HepG2 (cell line): ENCODE measurements around the gene SLFN12L. TPM values are rescaled to one million over a fixed set of nuclear protein-coding genes. Genes with fewer than 3 reads are reported as not detected.
A peak's percentile ranks its signal among the peaks of the same experiment; 100 is the strongest.

Experiments used
- EP300 ChIP-seq, 3 experiments: sonication (generic) in 1 of 3; formaldehyde crosslinking in 1 of 3; IDR thresholded peaks; 2 replicates each; pipeline versions ENCODE4 v1.5.1 to v1.6.1; 2011 to 2020; ENCODE audit warnings: low read depth in 2 of 3, low read length in 2 of 3, borderline replicate concordance in 1 of 3, improper control_type of control experiment in 1 of 3, mild to moderate bottlenecking in 1 of 3, missing genetic modification reagents in 1 of 3, moderate library complexity in 1 of 3
- GABPB1 ChIP-seq: IDR thresholded peaks from 2 replicates; pipeline ENCODE4 v1.6.1; 2016; ENCODE audit warnings: mild to moderate bottlenecking, missing genetic modification reagents, moderate library complexity, missing compliant biosample characterization
- GMEB1 ChIP-seq: sonication (generic); formaldehyde crosslinking; IDR thresholded peaks from 2 replicates; pipeline ENCODE4 v1.5.1; 2020; ENCODE audit warnings: missing genetic modification reagents, mild to moderate bottlenecking, borderline replicate concordance
- HIC2 ChIP-seq: sonication (generic); formaldehyde crosslinking; IDR thresholded peaks from 2 replicates; pipeline ENCODE4 v1.9.0; 2022; ENCODE audit warnings: low read depth, missing genetic modification reagents
- KAT8 ChIP-seq: IDR thresholded peaks from 2 replicates; pipeline ENCODE4 v1.6.1; 2016; ENCODE audit warnings: missing genetic modification reagents, missing compliant biosample characterization
- PHB2 ChIP-seq: fragments of 450-650 bp; IDR thresholded peaks from 2 replicates; pipeline ENCODE4 v1.6.1; 2018; ENCODE audit not compliant: partially characterized antibody
- SNAPC4 ChIP-seq: sonication (generic); formaldehyde crosslinking; IDR thresholded peaks from 2 replicates; pipeline ENCODE4 v1.4.0; 2020; ENCODE audit warnings: mild to moderate bottlenecking, missing genetic modification reagents
- ZFX ChIP-seq: sonication (generic); formaldehyde crosslinking; IDR thresholded peaks from 2 replicates; pipeline ENCODE4 v1.4.0; 2020; ENCODE audit warnings: mild to moderate bottlenecking, low read depth, missing genetic modification reagents, moderate library complexity
- ZNF414 ChIP-seq: sonication (generic); formaldehyde crosslinking; IDR thresholded peaks from 2 replicates; pipeline ENCODE4 v1.5.0; 2020; ENCODE audit warnings: missing genetic modification reagents
- ZNF430 ChIP-seq: sonication (generic); formaldehyde crosslinking; IDR thresholded peaks from 2 replicates; pipeline ENCODE4 v1.9.0; 2021; ENCODE audit warnings: mild to moderate bottlenecking, missing genetic modification reagents
- ZNF567 ChIP-seq: sonication (generic); formaldehyde crosslinking; IDR thresholded peaks from 2 replicates; pipeline ENCODE4 v1.8.1; 2023; ENCODE audit warnings: mild to moderate bottlenecking, missing genetic modification reagents, borderline replicate concordance
- ZNF607 ChIP-seq: sonication (generic); formaldehyde crosslinking; IDR thresholded peaks from 2 replicates; pipeline ENCODE4 v1.5.1; 2020; ENCODE audit warnings: missing genetic modification reagents, mild to moderate bottlenecking, borderline replicate concordance
- ZNF770 ChIP-seq: sonication (generic); formaldehyde crosslinking; IDR thresholded peaks from 2 replicates; pipeline ENCODE4 v1.5.0; 2020; ENCODE audit warnings: mild to moderate bottlenecking, missing genetic modification reagents
- ZNF777 ChIP-seq: sonication (generic); formaldehyde crosslinking; IDR thresholded peaks from 2 replicates; pipeline ENCODE4 v1.4.0; 2020; ENCODE audit warnings: missing genetic modification reagents
- ZNF841 ChIP-seq: sonication (generic); formaldehyde crosslinking; IDR thresholded peaks from 2 replicates; pipeline ENCODE4 v1.8.1; 2023; ENCODE audit warnings: missing genetic modification reagents, borderline replicate concordance
- polyA plus RNA-seq, 8 experiments: library from polyadenylated mRNA; depleted of rRNA in 3 of 8; stranded (reverse) in 7 of 8; unstranded in 1 of 8; fragments of >200 nt; fragmentation: Illumina TruSeq in 4 of 8; extraction: Trizol in 4 of 8; gene quantifications; 2 replicates each; pipeline versions ENCODE4 v1.2.1 to v1.2.3, GENCODE V29; 2011 to 2016; ENCODE audit warnings: low read depth in 4 of 8, missing spikeins in 1 of 8, mixed read lengths in 1 of 8; ENCODE audit not compliant: insufficient read depth in 1 of 8
- total RNA-seq, 5 experiments: library from RNA; depleted of rRNA; stranded (reverse); fragments of >200 nt; fragmentation: Illumina TruSeq; extraction: Trizol; gene quantifications; 2 replicates each; pipeline ENCODE4 v1.2.3, GENCODE V29; 2016; ENCODE audit warnings: low read depth in 1 of 5

SLFN12L gene
- total and polyA plus RNA-seq, 2 of the 13 experiments (the other 11 are each of a cell fraction or from before 2014, with no cell fraction given) = not detected

- TF ChIP-seq ZNF770 = peak; percentile 33; the same call in 1 of the 2 replicates
- TF ChIP-seq GABPB1 = peak; percentile 98
- peak; percentile 65; the same call in 1 of the 2 replicates for TF ChIP-seq ZNF841 (CRISPR knock-in tag)
- TF ChIP-seq GMEB1 (CRISPR knock-in tag) = peak; percentile 82; the same call in 1 of the 2 replicates
- TF ChIP-seq ZFX (CRISPR knock-in tag) = peak; percentile 92
- TF ChIP-seq EP300 (IDR thresholded peaks at IDR 0.05; ENCODE audit: low read depth in 2 of 2, low read length in 2 of 2) = peak in 1 of 2 experiments; percentile 48; a peak in 1 of 4 replicates
- no peak for TF ChIP-seq EP300 (CRISPR knock-in tag; IDR thresholded peaks at IDR 0.05; ENCODE audit: borderline replicate concordance)
- TF ChIP-seq ZNF607 (CRISPR knock-in tag) = no peak
- no peak for TF ChIP-seq SNAPC4 (CRISPR knock-in tag)
- peak; percentile 100 for TF ChIP-seq KAT8 (CRISPR knock-in tag)
- no peak for TF ChIP-seq HIC2 (CRISPR knock-in tag)
- peak; percentile 78 for TF ChIP-seq ZNF430
- peak; percentile 81; the same call in 1 of the 2 replicates for TF ChIP-seq ZNF567 (CRISPR knock-in tag)
- peak; percentile 70; the same call in 1 of the 2 replicates for TF ChIP-seq ZNF777 (CRISPR knock-in tag)
- peak; percentile 74 for TF ChIP-seq ZNF414 (CRISPR knock-in tag)
- no peak for TF ChIP-seq PHB2
Observed at GRCh38 chr17:35578197-35578928, 40.9 kb upstream of the SLFN12L start, which contains the start of gene PEX12 (continued).
